Melanocyte of skin (primary cell): ENCODE results near the gene PHRF1. TPM values are rescaled to one million over a fixed set of nuclear protein-coding genes. Genes with fewer than 3 reads are reported as not detected.

Experiments used
- small RNA-seq, 2 donors: library from RNA; depleted of rRNA; stranded (forward); fragments of <200 nt; gene quantifications; one replicate each; pipeline ENCODE3, GENCODE V24; 2012
- total RNA-seq, 2 donors: library from RNA; depleted of rRNA; stranded (reverse); fragments of >200 nt; gene quantifications; 2 replicates each; pipeline ENCODE4 v1.2.3, GENCODE V29; 2012

PHRF1 gene
- 10 to 100 TPM; 21.7 to 32.3 TPM for total RNA-seq

GRCh38 chr11:575996-576768, at the start of gene PHRF1:
PHRF1 (plus strand) TSS chr11:576470; CDS start chr11:581513, 5,043 bp downstream.

GRCh38 chr11:535519-536454, 40.5 kb upstream of the PHRF1 start, which contains the start of gene HRAS:
HRAS (minus strand) TSS chr11:535576.

GRCh38 chr11:536841-537621, 39.2 kb upstream of the PHRF1 start, which contains the start of gene LRRC56:
LRRC56 (plus strand) TSS chr11:537527; CDS start chr11:540685, 3,158 bp downstream.

GRCh38 chr11:560305-561147, 15.7 kb upstream of the PHRF1 start, which contains the start of the genes LMNTD2 and RASSF7:
LMNTD2 (minus strand) TSS chr11:560738; CDS start chr11:560716, 22 bp downstream.
RASSF7 (plus strand) TSS chr11:560970; CDS start chr11:561769, 799 bp downstream.

GRCh38 chr11:615504-616319, 39.4 kb downstream of the PHRF1 start, which contains the start of gene IRF7:
IRF7 (minus strand) TSS chr11:615950; CDS start chr11:615364, 586 bp downstream.

GRCh38 chr11:624705-625635, 48.7 kb downstream of the PHRF1 start, which contains the start of gene CDHR5:
CDHR5 (minus strand) TSS chr11:624955; CDS start chr11:624902, 53 bp downstream.

GRCh38 chr11:626475-627307, 50.4 kb downstream of the PHRF1 start, which contains the start of gene SCT:
SCT (minus strand) TSS chr11:627181; CDS start chr11:627143, 38 bp downstream.

GRCh38 chr11:636511-637332, 60.5 kb downstream of the PHRF1 start, which contains the start of gene DRD4:
DRD4 (plus strand) TSS chr11:637269; CDS start chr11:637305, 36 bp downstream.

Small RNA genes lying within 50 kb of the gene (small RNA-seq; reads per million reads assigned to genes)
- 18.4 to 24.5 reads per million in 2 donors for gene MIR210

Other genes with a start within 250 kb of the PHRF1 start
- gene B4GALNT4, start 207.0 kb upstream of the PHRF1 start, total RNA-seq: 10 to 100 TPM in 1 of 2 donors, 1 to 10 TPM in 1; 5.0 to 15.8 TPM
- gene PKP3, start 182.3 kb upstream of the PHRF1 start, total RNA-seq: 1 to 10 TPM; 1.3 to 1.4 TPM
- gene SIGIRR, start 161.5 kb upstream of the PHRF1 start, total RNA-seq: 10 to 100 TPM; 29.6 to 54.7 TPM
- under 1 TPM in 1 of 2 donors, not detected in 1; under 0.01 TPM for gene ANO9, start 134.5 kb upstream of the PHRF1 start, total RNA-seq
- 10 to 100 TPM; 38.9 to 44.0 TPM for gene PTDSS2, start 126.2 kb upstream of the PHRF1 start, total RNA-seq
- gene RNH1, start 69.2 kb upstream of the PHRF1 start, total RNA-seq: 100 to 1,000 TPM; 203 to 262 TPM
- gene HRAS, start 40.9 kb upstream of the PHRF1 start, total RNA-seq: 10 to 100 TPM; 29.6 to 64.6 TPM
- gene LRRC56, start 38.9 kb upstream of the PHRF1 start, total RNA-seq: under 1 TPM; under 0.01 to 0.33 TPM
- 1 to 10 TPM in 1 of 2 donors, under 1 TPM in 1; 0.67 to 1.4 TPM for gene LMNTD2, start 15.7 kb upstream of the PHRF1 start, total RNA-seq
- 1 to 10 TPM; 2.1 to 7.3 TPM for gene RASSF7, start 15.5 kb upstream of the PHRF1 start, total RNA-seq
- 100 to 1,000 TPM; 148 to 177 TPM for gene IRF7, start 39.5 kb downstream of the PHRF1 start, total RNA-seq
- gene CDHR5, start 48.5 kb downstream of the PHRF1 start, total RNA-seq: not detected
- gene SCT, start 50.7 kb downstream of the PHRF1 start, total RNA-seq: not detected
- gene DRD4, start 60.8 kb downstream of the PHRF1 start, total RNA-seq: not detected
- 10 to 100 TPM; 39.3 to 53.7 TPM for gene DEAF1, start 118.8 kb downstream of the PHRF1 start, total RNA-seq
- gene TMEM80, start 119.3 kb downstream of the PHRF1 start, total RNA-seq: 10 to 100 TPM in 1 of 2 donors, 1 to 10 TPM in 1; 7.0 to 15.1 TPM
- gene EPS8L2, start 129.8 kb downstream of the PHRF1 start, total RNA-seq: 10 to 100 TPM; 26.3 to 30.6 TPM
- 100 to 1,000 TPM; 249 to 377 TPM for gene TALDO1, start 171.0 kb downstream of the PHRF1 start, total RNA-seq
- 10 to 100 TPM; 34.0 to 42.0 TPM for gene GATD1, start 201.0 kb downstream of the PHRF1 start, total RNA-seq
- not detected for gene CEND1, start 213.6 kb downstream of the PHRF1 start, total RNA-seq
- gene SLC25A22, start 221.8 kb downstream of the PHRF1 start, total RNA-seq: 10 to 100 TPM in 1 of 2 donors, 1 to 10 TPM in 1; 8.6 to 24.3 TPM
- gene PIDD1, start 228.8 kb downstream of the PHRF1 start, total RNA-seq: 1 to 10 TPM; 5.9 to 7.3 TPM
- 100 to 1,000 TPM; 243 to 415 TPM for gene RPLP2, start 233.5 kb downstream of the PHRF1 start, total RNA-seq
- 10 to 100 TPM; 20.0 to 21.0 TPM for gene PNPLA2, start 242.4 kb downstream of the PHRF1 start, total RNA-seq